Transverse colon (tissue), 4 donors: ENCODE data around the gene MYO19. TPM values are rescaled to one million over a fixed set of nuclear protein-coding genes. Genes with fewer than 3 reads are reported as not detected.

ENCODE experiments used
- DNase-seq: peaks from one replicate; pipeline ENCODE4 v3.0.0-alpha.2; 2019
- H3K27ac ChIP-seq, 4 donors: fragments of 200-600 bp; sonication (generic); 2 replicates each; pipeline ENCODE4 v1.5.1; 2016 to 2018; ENCODE audit warnings: inconsistent platforms in 4 of 4
- H3K27me3 ChIP-seq: fragments of 200-600 bp; sonication (generic); 2 replicates; pipeline ENCODE4 v1.5.1; 2017; ENCODE audit warnings: inconsistent platforms
- H3K36me3 ChIP-seq, 4 donors: fragments of 200-600 bp; sonication (generic); 2 replicates each; pipeline ENCODE4 v1.5.1; 2017 to 2019; ENCODE audit warnings: inconsistent platforms in 4 of 4
- H3K4me1 ChIP-seq, 4 donors: fragments of 200-600 bp; sonication (generic); 2 replicates each; pipeline ENCODE4 v1.5.1; 2017 to 2020; ENCODE audit warnings: inconsistent platforms in 4 of 4
- H3K4me3 ChIP-seq, 4 donors: fragments of 200-600 bp; sonication (generic); 1 replicate in 1 of 4; 2 replicates in 3 of 4; pipeline versions ENCODE4 v1.5.1 to v1.6.1; 2017 to 2019; ENCODE audit warnings: inconsistent platforms in 4 of 4
- H3K9me3 ChIP-seq, 2 donors: fragments of 200-600 bp; sonication (generic); 2 replicates each; pipeline ENCODE4 v1.5.1; 2017 to 2019; ENCODE audit warnings: inconsistent platforms in 2 of 2
- CTCF ChIP-seq, 5 experiments: fragments of 200-600 bp in 3 of 5; fragments of 450-650 bp in 2 of 5; sonication (generic) in 3 of 5; IDR thresholded peaks; 1 replicate in 2 of 5; 2 replicates in 3 of 5; pipeline ENCODE4 v1.5.1; 2016 to 2017; ENCODE audit warnings: antibody characterized with exemption in 5 of 5, inconsistent platforms in 3 of 5, mild to moderate bottlenecking in 2 of 5, moderate library complexity in 1 of 5
- EP300 ChIP-seq: sonication (generic); formaldehyde crosslinking; IDR thresholded peaks from one replicate; pipeline ENCODE4 v1.6.1; 2017; ENCODE audit warnings: antibody characterized with exemption, low read depth
- POLR2A ChIP-seq: fragments of 450-650 bp; IDR thresholded peaks from one replicate; pipeline ENCODE4 v1.6.1; 2016; ENCODE audit warnings: antibody characterized with exemption, mild to moderate bottlenecking, moderate library complexity
- POLR2AphosphoS5 ChIP-seq, 3 donors: sonication (generic); formaldehyde crosslinking; IDR thresholded peaks; one replicate each; pipeline ENCODE4 v1.6.1; 2016; ENCODE audit warnings: antibody characterized with exemption in 3 of 3
- WGBS, 2 donors: methylation state at CpG; one replicate each; pipeline ENCODE4 v1.1.5; 2018; ENCODE audit warnings: low coverage in 1 of 2; 5-methylcytosine and 5-hydroxymethylcytosine counted together
- in situ Hi-C, 4 donors: fragments of 200-750 bp; cut with MboI; loops; one replicate each; pipeline versions ENCODE4 v1.15.0 to v1.15.1; 2017; ENCODE audit warnings: low sequenced_read_pairs in 3 of 4, low pct_ligation_motif_present in 1 of 4, low pct_unique_long_range_greater_than_20kb in 1 of 4
- intact Hi-C: fragments of 100-400 bp; cut with DNase I; formaldehyde crosslinking; loops from one replicate; pipeline ENCODE4 v1.15.1; 2023; ENCODE audit warnings: low total_unique reads
- total RNA-seq, 4 donors: library from RNA; depleted of rRNA; stranded (reverse); fragments of >200 nt; gene quantifications; one replicate each; pipeline ENCODE4 v1.1.0, GENCODE V29; 2016

MYO19 gene
- total RNA-seq, 4 donors from 2014 or later: 94.2 to 230 (median 159) TPM

- DNase-seq: no peak
- Histone ChIP-seq H3K36me3 (peaks cover 0 to 9% (median 0%) of the 10 kb centered on the region in 4 donors), H3K4me1 (no peaks in the 10 kb centered on the region), H3K27ac (no peak overlapping the region), H3K27me3 (no peaks in the 10 kb centered on the region), H3K9me3 (no peaks in the 10 kb centered on the region), H3K4me3 (no peak overlapping the region)
- in situ Hi-C loops: no loop called here
- TF ChIP-seq EP300 (no peak), POLR2AphosphoS5 (IDR thresholded peaks at IDR 0.05) (no peak), POLR2A (no peak), CTCF (IDR thresholded peaks at IDR 0.05) (no peak)
- intact Hi-C loops: no loop called here
- 94% methylated on average over 3 of the region's 3 CpGs; no CpG with 5 or more reads in 1 of the 2 donors for WGBS, 2 donors
Observed at GRCh38 chr17:36514856-36515255, 19.8 kb downstream of the MYO19 start.

GRCh38 chr17:36512641-36513040, 22.0 kb downstream of the MYO19 start:
- WGBS, 2 donors: 93% methylated on average over 5 of the region's 5 CpGs; no CpG with 5 or more reads in 1 of the 2 donors
- peaks cover 0 to 9% (median 0%) of the 10 kb centered on the region in 4 donors for H3K36me3 ChIP-seq
- H3K9me3 ChIP-seq: no peaks in the 10 kb centered on the region
- H3K27ac ChIP-seq: no peak overlapping the region
- in situ Hi-C loops (no loop called here), intact Hi-C loops (no loop called here)
- DNase-seq: no peak
- no peak for TF ChIP-seq POLR2A
- TF ChIP-seq POLR2AphosphoS5 (IDR thresholded peaks at IDR 0.05): no peak
- TF ChIP-seq EP300: no peak
- no peak for TF ChIP-seq CTCF (IDR thresholded peaks at IDR 0.05)
- H3K4me1 ChIP-seq: no peaks in the 10 kb centered on the region
- H3K4me3 ChIP-seq: no peak overlapping the region
- H3K27me3 ChIP-seq: no peaks in the 10 kb centered on the region

DNA sequence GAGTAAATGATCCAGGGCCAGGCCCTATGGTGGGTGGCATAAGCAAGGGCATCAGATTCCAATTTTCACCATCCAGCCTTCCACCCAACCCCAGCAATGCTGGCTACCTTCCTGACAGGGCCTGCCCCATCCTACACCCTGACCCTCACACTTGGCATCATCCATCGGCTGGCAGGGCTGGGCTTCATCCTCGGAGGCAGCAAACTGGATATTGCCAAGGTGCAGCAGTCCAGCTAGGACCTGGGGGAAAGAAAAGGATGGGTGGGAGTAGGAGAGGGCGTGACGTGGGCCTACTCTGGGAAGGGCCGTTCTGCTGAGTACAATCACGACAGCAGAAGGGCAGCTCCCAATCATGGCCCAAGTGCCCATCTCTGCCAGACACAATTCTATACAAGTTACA, 23.5 kb downstream of the MYO19 start:
- WGBS, 2 donors: 84% methylated on average over 6 of the region's 6 CpGs; no CpG with 5 or more reads in 1 of the 2 donors
- in situ Hi-C loops: no loop called here
- no peak overlapping the region for H3K27ac ChIP-seq
- peaks cover 0 to 9% (median 0%) of the 10 kb centered on the region in 4 donors for H3K36me3 ChIP-seq
- TF ChIP-seq EP300 (no peak), CTCF (IDR thresholded peaks at IDR 0.05) (no peak), POLR2A (no peak), POLR2AphosphoS5 (IDR thresholded peaks at IDR 0.05) (no peak)
- H3K27me3 ChIP-seq: no peaks in the 10 kb centered on the region
- no peaks in the 10 kb centered on the region for H3K9me3 ChIP-seq
- no peak overlapping the region for H3K4me3 ChIP-seq
- DNase-seq: no peak
- no peaks in the 10 kb centered on the region for H3K4me1 ChIP-seq
- intact Hi-C loops: no loop called here

DNA sequence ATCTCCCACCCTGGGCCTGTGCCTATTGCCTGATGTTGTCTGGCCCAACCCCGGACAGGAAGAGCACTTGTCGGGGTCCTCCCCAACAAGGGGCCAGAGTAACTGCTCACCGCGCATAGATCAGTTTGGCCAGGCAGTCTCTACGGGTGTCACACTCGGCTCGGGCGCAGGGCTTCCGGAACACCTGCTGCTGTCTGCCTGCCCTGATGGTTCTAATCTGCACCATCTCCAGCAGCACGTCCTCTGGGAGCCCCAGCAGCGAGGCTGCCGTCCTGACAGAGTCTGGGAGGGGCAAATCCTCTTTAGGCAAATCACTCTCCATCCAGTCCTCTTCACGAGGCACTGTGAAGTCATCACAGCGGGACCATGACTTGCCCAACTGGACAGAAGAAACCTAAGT, 24.0 kb downstream of the MYO19 start:
- intact Hi-C loops (no loop called here), in situ Hi-C loops (no loop called here)
- Histone ChIP-seq H3K36me3 (peaks cover 0 to 6% (median 0%) of the 10 kb centered on the region in 4 donors), H3K9me3 (no peaks in the 10 kb centered on the region), H3K27me3 (no peaks in the 10 kb centered on the region), H3K27ac (no peak overlapping the region), H3K4me3 (no peak overlapping the region), H3K4me1 (no peaks in the 10 kb centered on the region)
- DNase-seq: no peak
- no peak for TF ChIP-seq EP300
- no peak for TF ChIP-seq POLR2A
- TF ChIP-seq POLR2AphosphoS5 (IDR thresholded peaks at IDR 0.05): no peak
- no peak for TF ChIP-seq CTCF (IDR thresholded peaks at IDR 0.05)
- 80% methylated on average over 14 of the region's 14 CpGs; no CpG with 5 or more reads in 1 of the 2 donors for WGBS, 2 donors
